GM21367 (cell line): Measurements from ENCODE around the gene FEZF1.
"Not testable (repeated sequence)": the region's sequence is repeated elsewhere in the genome, so short reads cannot be mapped to it uniquely, and the experiment has no call there.

Source experiments
- ATAC-seq: cut with Tn5 transposase; IDR thresholded peaks from one replicate; pipeline ENCODE4 v1.9.1; 2021; ENCODE audit not compliant: unreplicated experiment

The FEZF1 gene

GRCh38 chr7:122309421-122309820 lies 4.9 kb upstream of the FEZF1 start:
- no peak for ATAC-seq

DNA sequence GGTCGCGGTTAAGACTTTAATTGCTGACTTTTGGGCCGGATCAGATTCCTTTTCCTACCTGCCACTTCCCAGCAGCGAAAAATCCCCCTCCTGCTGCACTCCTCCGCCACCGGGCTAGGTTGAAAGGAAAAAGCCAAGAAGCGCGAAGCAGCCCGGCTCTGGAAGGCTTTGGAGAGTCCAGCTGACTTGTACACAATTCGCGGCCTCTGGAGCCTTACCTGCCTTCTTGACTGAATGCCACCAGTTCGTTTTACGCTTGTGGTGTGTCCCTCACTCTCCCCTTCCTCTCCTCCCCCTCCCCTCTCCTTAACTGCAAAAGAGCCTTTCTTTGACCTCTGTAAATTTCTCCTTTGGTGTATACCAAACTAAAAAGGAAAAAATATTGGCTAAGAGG lies 2.7 kb upstream of the FEZF1 start:
- no peak for ATAC-seq

- no peak for ATAC-seq
These were observed 2.0 kb upstream of the FEZF1 start for GRCh38 chr7:122306320-122307227.

GRCh38 chr7:122305475-122306319 lies 1.1 kb upstream of the FEZF1 start:
- no peak for ATAC-seq

GRCh38 chr7:122304996-122305421 lies 459 bp upstream of the FEZF1 start:
- ATAC-seq: no peak

GRCh38 chr7:122303531-122304318 lies 825 bp downstream of the FEZF1 start:
- ATAC-seq: no peak

DNA sequence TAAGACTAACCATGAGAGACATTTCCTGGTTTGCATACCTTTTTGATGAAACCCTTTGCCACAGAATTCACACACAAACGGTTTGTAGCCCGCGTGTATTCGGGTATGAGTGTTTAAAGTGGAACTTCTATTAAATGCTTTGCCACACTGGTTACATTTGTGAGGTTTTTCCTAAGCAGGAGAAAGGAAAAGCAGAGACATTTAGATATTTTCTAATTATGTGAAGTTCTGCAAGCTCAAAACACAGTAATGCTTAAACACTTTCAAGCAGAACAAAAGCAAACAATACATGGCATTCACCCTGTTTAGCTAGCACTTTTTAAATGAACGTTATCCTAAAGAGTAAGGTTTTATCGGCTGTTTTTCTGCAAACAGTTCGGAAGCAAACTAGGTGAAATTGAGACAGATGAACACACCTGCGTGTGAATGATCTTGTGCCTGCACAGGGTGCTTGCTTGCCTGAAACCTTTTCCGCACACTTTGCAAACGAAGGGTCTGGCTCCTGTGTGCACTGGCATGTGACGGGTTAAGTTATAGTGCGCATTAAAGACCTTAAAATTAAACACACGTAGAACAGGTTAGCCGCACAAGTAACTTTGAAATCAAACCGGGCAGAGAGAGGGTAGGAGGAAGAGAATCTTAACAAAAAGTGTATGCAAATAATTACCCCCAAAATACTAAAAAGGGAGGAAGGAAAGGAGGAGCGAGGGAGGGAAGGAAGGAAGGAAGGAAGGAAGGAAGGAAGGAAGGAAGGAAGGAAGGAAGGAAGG lies 1.6 kb downstream of the FEZF1 start:
- no peak for ATAC-seq

DNA sequence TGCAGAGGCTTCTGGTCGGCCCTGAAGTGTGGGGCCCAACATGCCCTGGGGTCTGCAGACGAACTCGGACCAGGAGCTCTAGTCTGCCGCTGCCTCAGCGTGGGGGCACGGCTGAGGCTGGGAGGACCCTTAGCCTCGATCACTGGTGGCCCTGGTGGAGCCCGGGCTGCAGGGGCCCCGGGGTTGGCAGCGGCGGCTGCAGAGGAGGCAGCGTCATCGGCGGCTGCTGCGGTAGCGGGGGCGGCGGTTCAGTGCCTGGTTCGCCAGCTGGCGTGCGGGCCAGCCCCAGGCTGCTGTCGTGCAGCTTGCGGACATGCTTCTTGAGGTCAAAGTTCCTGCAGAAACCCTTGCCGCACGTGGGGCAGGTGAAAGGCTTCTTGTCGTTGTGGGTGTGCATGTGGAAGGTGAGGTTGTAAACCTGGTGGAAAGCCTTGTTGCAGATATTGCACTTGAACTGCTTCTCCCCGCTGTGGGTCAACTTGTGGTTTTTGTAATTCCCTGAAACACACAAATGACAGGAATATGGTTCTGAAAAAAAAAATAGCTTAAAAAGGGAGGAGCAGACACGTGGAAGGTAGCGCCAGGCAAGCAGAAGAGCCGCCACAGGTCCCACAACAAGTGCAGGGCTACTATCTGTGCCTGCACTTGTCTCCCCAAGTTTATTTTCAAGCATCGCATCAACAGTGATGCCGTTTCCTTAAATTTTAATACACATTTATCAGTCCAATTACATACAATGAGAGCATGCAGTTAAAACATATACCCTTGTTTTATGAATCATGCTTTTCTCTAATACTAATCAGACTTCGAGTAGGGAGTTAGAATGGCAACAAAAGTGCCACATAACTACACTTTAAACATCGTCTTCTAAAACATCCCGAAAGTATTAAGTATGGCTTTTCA lies 2.4 kb downstream of the FEZF1 start:
- no peak for ATAC-seq

DNA sequence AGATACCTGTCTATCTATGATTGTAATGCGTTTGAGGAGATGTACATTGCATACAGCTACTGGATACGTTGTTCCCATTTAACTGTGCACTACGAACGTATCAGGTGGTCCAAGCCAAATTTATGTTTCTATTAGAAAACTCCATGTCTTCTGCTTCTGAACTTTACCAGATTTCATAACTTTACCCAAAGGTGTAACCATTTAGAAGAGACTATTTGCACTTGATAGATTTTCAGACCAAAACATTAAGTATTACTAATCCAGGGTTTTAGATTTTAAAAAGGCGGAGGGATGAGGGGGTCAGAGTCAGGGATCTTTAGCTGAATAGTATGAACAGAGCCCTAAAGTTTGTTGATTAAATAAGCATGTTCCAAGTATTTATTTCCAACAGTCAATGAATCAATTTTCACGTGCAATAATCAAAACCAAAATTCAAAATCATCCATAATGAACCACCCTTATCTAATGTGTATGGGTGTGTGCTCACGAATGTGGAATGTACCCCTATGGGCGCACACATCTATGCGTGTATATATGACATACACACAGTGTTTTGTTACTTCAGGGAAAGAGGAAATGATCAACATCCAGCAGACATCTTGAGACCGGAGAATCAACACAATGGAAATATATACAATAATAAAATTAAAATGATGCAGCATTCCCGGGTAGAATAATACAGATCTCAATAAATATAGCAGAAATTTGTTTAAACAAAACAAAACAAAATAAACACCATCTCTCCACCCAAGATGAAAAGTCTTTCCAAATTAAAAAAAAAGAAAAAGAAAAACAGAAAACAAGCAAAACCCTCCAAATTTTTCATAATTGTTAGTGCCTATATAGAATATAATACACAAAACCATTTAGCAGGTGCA lies 3.4 kb downstream of the FEZF1 start:
- ATAC-seq: no peak

DNA sequence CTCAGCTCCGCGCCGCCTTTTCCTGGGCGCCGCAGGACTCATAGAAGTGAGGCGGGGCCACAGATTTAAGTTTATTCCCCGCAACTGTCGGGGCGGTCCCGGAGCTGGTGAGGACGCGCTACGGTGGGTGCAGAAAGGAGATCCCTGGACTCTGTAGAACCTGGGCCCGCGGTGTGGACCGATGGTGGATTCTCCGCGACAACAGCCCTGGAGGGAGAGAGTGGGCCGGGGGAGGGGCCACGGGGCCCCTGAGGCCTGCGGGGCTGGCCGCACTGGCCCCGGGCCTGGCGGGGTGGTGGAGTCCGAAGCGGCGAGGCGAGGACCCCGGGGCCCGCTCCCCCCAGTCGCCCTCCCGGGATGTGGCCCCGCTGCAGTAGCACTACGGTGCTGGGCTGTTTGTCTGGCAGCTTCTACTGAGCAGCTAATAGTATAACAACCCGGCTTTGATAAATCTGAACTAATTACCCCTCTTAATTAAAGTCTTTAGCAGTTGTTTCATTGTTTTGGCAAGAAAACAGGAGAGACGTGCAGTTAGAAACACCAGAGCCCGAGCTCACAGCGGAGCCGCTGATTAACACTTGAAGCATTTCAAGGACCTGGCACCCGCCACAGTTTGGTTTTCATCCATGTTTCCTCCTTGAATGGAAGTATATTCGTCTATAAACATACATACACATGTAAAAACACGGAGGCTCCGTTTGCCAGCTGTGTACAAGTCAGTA lies 4.2 kb downstream of the FEZF1 start:
- ATAC-seq: no peak

DNA sequence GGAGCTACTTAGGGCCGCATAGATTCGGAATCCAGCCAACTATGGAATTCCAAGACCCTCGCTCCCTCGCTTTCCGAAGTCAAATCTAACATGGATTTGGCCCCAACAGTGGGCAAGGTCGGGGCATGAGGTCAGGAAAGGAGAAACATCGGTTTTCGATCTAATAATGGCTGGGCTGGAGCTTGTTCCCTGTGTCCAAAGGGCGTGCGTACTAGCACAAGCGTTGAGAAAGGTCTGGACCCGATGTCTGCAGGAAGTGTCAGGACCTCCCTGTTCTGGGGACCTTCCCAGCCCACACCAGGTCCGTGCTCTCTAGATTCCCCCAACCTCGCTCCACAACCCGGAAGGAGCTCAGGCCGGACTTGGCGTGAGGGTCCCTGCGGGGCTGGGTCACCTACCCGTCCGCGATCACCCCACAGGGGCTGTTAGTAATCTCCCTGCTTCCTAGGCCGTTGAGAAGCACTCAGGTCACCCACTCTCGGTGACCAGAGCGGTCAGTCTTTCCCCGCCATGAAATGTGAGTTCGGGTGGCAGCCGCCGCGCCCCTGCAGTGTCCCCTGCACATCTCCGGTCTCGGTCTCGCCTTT lies 4.8 kb downstream of the FEZF1 start:
- ATAC-seq: no peak

- no peak for ATAC-seq
These were observed 5.9 kb downstream of the FEZF1 start for GRCh38 chr7:122298618-122299017.

- ATAC-seq: no peak
These were observed 6.4 kb downstream of the FEZF1 start for GRCh38 chr7:122298131-122298530.

- ATAC-seq: no peak
These were observed 13.4 kb downstream of the FEZF1 start for GRCh38 chr7:122291189-122291588.

DNA sequence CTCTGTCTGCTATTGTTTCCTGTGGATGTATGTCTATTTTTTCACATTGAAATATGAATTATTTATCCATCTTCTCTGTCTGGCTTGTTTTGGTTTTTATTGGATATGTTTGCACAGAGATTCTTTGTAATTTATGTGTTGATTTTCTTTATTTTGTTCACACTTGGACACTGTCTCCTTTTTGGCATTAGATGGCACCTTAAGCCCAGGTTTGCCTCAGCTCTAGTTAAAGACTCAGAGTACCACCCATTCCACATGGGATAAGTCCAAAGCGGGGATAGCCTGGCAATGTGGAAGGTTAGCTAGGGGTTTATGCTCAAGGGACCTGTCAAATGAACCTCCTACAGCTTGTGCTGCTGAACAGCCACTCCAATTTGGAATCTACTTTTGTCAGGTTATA lies 14.1 kb downstream of the FEZF1 start:
- no peak for ATAC-seq

DNA sequence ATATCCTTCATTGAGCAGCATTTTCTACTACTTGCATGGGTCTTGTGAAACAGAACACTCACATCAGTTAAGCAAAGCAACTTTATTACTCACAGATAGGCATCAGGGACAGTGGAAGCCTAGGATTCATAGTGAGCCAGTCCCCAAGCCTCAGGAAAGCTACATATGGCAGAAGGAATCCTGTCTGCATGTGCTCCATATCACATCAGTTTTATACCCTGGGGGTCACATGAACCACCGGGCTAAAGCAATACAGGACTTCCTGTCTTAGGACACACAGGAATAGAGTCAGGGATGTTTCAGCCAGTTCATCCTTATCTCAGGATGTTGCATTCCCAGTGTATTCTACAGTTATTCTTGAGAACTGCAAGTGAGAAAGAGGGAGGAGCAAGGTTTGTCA lies 15.1 kb downstream of the FEZF1 start:
- no peak for ATAC-seq

DNA sequence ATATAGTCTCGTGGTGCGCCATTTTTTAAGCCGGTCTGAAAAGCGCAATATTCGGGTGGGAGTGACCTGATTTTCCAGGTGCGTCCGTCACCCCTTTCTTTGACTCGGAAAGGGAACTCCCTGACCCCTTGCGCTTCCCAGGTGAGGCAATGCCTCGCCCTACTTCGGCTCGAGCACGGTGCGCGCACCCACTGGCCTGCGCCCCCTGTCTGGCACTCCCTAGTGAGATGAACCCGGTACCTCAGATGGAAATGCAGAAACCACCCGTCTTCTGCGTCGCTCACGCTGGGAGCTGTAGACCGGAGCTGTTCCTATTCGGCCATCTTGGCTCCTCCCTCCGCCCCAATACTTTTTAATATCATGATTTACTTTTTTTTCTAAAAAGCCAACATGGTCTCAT lies 19.9 kb downstream of the FEZF1 start:
- not testable (repeated sequence) for ATAC-seq
